HG02938 (cell line): ENCODE data around the gene ITPR3.

ENCODE experiments used
- ATAC-seq: cut with Tn5 transposase; IDR thresholded peaks from one replicate; pipeline ENCODE4 v1.9.1; 2021; ENCODE audit warnings: mild to moderate bottlenecking, moderate library complexity; ENCODE audit not compliant: unreplicated experiment

Gene ITPR3

DNA sequence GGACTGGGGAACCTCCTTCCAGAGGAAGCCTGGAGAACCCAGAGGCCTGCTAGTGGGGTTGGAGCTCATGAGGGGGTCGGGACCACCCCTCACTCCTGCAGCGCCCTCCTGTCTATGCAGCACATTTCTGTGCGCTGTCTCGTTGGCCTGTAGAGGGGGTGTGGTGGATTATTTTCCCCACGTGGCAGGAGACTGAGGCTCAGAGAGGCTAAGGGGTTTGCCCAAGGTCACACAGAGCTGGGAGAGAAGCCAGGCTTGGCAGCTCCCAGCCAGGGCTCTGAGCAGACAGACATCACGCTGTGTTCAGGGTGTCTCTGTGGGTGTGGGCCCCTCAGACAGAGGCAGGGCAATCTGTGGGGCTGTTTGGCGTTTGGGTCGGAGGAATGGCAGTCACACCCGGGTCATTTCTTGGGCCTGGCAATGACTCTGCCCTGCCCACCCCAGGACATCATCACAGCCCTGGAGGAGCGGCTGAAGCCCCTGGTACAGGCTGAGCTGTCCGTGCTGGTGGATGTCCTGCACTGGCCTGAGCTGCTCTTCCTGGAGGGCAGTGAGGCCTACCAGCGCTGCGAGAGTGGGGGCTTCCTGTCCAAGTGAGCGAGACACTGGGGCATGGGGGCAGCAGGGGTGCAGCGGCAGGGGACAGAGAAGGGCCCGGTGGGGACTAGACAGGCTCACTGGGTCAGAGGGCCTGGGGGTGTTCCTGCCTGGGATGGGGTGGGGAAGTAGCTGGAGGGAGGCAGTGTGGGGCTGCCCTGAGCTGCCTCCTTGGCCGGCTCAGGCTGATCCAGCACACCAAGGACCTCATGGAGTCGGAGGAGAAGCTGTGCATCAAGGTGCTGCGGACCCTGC lies 62.7 kb downstream of the ITPR3 start:
- ATAC-seq: no peak

DNA sequence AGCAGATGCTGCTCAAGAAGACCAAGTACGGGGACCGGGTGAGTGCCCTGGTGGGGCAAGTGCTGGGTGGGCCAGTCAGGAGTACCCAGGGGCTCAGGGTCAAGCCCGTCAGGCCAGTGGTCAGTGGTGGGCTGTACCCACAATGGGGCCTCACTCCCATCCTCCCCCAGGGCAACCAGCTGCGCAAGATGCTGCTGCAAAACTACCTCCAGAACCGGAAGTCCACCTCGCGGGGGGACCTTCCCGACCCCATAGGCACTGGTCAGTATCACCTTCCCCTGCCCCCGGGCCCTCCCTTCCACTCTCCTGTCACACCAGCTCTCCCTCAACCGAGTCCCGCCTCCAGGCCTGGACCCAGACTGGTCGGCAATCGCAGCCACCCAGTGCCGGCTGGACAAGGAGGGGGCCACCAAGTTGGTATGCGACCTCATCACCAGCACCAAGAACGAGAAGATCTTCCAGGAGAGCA lies 63.3 kb downstream of the ITPR3 start:
- ATAC-seq: no peak

DNA sequence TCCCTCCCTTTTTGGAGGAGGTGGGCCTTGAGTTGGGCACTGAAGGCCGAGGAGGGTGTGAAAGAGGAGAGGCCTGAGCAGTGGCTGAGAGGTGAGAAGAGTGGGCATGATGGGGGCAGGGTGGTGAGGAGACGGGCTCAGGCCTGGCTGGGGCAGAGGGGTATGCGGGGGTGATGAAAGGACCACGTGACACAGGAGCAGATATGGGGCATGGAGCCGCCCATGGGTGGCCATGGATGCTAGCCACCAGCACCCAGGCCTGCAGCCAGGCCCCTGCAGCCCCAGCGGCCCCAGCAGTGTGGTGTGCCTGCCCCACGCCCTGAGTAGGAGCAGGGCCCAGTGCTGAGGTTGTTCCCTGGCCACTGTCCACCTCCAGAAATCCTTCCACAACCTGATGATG lies 63.9 kb downstream of the ITPR3 start:
- ATAC-seq: no peak

DNA sequence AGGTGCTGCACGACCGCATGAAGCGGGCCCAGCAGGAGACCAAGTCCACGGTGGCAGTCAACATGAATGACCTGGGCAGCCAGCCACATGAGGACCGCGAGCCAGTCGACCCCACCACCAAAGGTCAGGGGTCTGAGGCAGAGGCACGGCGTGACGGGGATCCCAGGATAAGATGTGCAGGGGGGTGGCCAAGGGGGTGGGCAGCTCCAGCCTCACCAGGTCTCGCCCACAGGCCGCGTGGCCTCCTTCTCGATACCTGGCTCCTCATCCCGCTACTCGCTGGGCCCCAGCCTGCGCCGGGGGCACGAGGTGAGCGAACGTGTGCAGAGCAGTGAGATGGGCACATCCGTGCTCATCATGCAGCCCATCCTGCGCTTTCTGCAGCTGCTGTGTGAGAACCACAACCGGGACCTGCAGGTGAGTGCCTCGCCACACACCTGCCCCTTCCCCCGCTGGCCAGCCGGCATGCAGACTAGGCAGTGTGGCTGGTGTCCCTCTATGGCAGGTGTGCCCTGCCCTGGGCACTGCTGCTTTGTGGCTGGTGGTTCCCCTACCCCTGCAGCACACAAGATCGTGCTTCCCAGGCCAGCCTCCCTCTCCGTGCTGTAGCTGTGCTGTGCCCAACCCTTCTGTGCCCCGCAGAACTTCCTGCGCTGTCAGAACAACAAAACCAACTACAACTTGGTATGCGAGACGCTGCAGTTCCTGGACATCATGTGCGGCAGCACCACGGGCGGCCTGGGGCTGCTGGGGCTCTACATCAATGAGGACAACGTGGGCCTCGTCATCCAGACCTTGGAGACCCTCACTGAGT lies 64.5 kb downstream of the ITPR3 start:
- no peak for ATAC-seq

DNA sequence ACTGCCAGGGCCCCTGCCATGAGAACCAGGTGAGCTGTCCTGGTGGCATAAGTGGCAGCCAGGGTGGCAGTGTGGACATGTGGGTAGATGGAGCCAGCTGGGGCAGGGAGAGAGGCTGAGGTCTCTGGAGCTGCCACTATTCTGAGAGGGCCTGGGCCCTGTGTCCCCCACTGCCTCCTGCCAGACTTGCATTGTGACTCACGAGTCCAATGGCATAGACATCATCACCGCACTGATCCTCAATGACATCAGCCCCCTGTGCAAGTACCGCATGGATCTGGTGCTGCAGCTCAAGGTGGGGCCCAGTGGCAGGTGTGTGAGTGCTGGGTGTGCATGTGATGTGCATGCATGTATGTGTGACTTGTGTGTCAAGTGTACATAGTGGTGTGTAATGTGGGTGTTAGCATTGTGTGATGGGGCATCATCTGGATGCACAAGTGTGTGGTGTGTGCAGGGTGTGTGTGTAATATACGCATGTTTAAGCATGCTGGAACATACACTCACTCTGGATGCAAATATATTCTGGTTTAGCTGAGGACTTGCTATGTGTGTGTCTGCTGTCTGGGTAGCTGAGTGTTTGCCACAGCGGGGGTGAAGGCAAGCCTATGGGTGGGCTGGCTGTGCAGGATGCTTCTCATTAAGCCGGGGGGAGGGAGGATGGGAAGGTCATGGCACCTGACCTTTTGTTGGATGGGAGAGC lies 65.3 kb downstream of the ITPR3 start:
- no peak for ATAC-seq

DNA sequence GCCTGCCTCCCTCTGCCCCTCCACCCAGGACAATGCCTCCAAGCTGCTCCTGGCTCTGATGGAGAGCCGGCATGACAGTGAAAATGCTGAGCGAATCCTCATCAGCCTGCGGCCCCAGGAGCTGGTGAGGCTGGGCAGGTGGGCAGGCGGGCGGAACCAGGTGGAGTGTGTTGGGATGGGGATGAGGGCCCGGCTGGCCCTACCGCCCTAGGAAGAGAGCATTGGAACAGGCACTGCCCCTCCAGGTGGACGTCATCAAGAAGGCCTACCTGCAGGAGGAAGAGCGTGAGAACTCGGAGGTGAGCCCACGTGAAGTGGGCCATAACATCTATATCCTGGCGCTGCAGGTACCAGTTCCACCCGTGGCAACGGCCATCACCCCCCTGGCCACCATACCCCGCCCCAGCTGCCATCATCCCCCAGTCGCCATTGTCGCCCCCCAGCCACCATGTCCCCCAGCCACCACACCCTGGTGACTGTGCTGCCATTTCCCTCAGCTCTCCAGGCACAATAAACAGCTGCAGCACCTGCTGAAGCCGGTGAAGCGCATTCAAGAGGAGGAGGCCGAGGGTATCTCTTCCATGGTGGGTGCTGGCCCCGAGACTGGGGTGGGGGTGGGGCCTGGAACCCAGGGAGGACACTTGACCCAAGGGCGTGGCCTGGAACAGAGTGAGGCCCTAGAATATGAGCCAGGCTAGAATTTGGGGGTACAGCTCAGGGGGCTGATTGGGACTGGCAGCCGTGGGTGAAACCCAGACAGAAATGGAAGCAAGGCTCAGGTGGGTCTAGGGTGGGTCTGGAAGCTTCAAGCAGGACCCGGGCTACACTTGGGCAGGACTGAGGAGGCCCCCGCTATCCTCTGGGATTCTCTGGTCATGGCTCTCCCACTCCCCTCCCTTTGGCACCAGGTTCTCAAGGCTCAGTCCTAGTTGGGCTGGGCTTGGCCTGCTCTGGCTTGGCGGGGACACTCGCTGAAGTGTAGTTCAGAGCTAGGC lies 66.2 kb downstream of the ITPR3 start:
- ATAC-seq: no peak

DNA sequence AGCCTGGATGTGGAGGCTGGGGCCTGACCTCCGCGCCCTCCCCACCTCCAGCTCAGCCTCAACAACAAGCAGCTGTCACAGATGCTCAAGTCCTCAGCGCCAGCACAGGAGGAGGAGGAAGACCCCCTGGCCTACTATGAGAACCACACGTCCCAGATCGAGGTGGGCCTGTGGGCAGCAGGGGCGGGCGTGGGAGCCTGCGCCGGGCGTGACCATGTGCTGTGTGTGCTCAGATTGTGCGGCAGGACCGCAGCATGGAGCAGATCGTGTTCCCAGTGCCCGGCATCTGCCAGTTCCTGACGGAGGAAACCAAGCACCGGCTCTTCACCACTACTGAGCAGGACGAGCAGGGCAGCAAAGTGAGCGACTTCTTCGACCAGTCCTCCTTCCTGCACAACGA lies 66.9 kb downstream of the ITPR3 start:
- no peak for ATAC-seq

DNA sequence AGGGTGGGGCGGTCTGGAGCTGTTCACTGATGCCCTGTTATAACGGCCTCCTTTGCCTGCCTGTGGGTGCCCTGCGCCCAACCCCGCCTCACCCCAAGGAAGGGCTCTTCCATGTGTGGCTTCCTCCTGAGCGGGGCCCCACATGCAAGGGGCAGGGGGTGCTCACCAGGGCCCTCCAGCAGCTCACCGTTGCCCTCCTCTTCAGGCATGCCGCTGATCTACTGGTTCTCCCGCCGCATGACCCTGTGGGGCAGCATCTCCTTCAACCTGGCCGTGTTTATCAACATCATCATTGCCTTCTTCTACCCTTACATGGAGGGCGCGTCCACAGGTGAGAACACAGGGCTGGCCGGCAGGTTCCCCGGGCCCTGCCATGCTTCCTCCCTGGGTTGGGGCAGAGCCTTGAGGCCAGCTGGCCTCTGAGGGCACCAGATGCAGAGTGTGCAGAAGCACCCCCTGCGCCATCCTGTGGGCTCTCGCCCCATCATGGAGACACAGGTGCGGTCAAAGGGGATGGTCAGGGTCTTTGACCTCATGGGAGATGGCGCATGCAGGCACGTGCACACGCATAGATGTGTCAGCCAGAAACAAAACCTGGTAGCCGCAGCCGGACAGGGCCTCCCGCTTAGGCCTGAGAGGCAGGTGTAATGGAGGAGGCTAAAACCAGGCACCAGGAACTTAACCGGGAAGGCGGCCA lies 67.5 kb downstream of the ITPR3 start:
- no peak for ATAC-seq

DNA sequence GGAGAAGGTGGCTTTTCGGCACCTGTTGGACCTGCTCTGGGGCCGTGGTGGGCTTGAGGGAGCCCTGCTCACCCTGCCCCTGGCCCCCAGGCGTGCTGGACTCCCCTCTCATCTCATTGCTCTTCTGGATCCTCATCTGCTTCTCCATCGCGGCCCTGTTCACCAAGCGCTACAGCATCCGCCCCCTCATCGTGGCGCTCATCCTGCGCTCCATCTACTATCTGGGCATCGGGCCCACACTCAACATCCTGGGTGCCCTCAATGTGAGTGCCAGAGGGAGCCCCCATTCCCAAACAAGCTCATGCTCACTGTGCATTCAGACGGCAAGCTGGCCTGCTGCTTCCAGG lies 68.0 kb downstream of the ITPR3 start:
- ATAC-seq: no peak

DNA sequence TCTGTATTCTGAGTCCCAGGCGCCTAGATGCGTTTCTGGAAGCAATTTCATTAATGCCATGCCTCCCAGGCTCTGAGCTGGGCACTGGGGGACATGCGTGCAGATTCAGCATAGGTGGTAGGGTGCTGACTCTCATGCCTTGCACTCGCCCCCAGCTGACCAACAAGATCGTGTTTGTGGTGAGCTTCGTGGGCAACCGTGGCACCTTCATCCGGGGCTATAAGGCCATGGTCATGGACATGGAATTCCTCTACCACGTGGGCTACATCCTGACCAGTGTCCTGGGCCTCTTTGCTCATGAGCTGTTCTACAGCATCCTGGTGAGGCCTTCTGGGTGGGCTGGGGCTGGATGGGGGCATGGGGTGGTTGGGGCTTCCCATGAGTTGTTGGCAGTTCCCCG lies 68.8 kb downstream of the ITPR3 start:
- no peak for ATAC-seq

DNA sequence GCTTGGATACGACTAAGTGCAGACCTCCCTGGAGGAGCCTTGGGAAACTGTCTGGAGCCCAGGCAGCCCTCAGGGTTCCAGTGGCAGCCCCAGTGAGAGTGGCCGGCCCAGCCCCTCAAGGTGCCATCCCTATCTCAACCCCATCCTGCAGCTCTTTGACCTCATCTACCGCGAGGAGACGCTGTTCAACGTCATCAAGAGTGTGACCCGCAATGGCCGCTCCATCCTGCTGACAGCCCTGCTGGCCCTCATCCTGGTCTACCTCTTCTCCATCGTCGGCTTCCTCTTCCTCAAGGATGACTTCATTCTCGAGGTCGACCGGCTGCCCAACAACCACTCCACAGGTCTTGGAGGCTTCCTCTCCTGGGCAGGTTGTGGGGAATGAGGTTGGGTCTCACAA lies 69.6 kb downstream of the ITPR3 start:
- ATAC-seq: no peak

DNA sequence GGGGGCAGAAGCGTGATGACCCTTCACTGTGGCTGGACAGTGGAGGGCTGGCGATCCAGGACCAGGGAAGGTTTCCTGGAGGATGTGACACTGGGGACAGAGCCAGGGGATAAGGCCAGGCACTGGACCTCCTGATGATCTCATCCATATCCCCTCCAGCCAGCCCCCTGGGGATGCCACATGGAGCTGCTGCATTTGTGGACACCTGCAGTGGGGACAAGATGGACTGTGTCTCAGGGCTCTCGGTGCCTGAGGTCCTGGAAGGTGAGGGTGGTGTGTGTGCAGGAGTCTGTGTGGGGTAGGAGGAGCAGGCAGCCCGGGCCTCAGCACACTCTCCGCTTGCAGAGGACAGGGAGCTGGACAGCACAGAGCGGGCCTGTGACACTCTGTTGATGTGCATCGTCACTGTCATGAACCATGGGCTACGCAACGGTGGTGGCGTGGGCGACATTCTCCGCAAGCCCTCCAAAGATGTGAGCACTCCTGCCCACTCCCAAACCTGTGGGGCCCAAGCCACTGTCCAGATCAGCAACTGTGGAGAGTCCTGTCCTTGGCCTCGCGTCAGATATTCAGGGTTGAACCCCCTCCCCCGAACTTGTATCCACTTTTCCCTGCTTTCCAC lies 70.4 kb downstream of the ITPR3 start:
- ATAC-seq: no peak

DNA sequence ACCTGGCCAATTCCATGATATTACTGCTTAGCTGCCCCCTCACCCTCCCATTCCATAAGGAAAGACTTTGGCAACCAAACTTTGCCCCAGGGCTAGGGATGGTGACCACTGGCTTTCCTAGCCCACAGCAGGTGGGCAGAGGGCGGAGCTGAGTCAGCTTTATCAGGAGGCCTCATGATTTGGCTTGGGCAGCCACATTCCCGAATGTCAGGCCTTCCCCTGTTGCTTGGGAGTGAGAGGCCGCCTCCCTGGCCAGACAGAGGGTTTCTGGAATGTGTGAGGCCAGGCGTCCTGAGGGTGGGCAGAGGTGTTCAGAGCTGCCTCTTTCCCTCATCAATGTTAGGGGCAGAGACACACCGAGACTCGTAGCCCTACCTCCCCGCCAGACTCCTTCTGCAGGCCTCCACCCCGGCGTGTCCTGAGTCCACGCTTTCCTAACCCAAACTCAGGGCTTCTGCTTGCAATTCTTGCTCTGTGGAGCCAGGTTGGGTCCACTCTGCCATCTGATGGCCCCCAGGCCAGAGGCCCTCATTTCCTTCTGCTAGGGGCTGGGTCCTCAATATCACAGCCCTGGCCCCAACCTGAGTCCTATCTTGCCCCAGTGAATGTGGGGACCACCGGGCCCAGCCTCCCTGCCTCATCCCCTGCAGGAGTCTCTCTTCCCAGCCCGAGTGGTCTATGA lies 71.1 kb downstream of the ITPR3 start:
- ATAC-seq: no peak

DNA sequence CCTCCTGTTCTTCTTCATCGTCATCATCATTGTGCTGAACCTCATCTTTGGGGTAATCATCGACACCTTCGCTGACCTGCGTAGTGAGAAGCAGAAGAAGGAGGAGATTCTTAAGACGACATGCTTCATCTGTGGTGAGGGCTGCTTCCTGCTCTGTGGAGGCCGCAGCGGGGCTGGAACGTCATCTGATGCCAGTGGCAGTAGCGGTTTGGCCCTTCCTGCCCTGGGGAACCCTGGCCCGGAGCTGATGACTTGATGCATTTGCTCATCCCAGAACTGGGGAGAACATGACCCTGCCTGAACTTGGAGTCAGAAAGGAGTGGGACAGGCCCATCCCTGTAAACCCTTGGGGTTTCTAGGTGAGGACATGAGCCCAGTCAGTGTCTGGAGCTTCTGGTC lies 71.6 kb downstream of the ITPR3 start:
- no peak for ATAC-seq

DNA sequence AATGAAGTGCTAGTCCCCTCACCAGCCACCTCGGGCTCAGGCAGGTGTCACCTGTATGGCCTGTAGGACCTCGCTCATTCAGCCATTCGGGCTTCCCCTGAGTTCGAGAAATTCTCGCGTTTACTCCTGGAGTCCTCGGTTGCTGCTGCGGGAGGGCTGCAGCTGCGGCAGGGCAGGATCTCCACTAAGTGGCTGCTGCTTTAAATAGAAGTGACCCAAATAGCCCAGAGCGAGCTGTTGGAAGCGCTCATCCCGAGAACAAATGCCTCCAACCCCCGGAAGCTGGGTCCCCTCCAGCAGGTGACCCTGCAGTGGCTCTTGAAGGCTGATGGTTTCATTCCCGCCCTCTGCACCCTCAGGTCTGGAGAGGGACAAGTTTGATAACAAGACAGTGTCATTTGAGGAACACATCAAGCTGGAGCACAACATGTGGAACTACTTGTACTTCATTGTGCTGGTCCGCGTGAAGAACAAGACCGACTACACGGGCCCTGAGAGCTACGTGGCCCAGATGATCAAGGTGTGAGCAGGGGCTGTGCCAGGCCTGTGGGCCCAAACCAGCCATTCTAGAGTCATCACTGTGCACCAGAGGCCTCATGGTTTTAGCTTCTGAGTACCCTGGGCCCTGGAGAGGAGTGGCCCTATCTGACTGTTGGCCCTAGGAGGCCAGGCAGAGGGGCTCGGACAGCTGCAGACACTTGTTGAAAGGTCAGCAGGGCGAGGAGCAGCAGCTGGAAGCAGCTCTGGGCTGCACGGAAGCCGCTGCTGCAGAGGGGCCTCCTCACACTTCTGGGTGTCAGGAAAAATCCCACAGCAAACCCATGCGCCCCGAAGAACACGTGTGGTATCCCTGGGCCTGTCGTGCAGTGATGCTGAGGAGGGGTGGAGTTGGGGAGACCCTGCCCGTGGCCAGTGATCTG lies 72.3 kb downstream of the ITPR3 start:
- ATAC-seq: no peak

DNA sequence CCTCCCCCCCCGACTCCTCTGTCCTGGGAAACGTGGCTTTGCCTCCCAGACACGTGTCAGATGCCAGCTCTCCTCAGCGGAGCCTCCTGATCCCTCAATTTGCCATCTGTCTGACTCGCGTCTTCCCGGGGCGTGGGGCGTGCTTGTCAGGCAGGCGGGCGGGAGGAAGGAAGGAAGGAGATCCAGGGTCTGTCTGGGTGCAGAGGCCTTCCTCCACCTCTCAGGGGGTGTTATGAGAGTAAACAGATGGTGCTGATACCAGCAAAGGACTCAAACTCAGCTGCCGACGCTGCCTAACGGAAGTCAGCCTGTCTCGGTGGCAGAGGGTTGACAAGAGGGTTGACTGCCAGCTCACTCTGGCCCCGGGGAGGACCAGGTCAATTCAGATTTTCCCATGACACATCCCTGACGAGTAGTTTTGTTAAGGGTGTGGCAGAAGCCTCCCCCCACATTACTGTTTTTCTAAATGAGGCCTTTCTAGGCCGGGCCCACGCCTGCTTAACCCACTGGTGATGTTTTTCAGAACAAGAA lies 73.3 kb downstream of the ITPR3 start:
- no peak for ATAC-seq

DNA sequence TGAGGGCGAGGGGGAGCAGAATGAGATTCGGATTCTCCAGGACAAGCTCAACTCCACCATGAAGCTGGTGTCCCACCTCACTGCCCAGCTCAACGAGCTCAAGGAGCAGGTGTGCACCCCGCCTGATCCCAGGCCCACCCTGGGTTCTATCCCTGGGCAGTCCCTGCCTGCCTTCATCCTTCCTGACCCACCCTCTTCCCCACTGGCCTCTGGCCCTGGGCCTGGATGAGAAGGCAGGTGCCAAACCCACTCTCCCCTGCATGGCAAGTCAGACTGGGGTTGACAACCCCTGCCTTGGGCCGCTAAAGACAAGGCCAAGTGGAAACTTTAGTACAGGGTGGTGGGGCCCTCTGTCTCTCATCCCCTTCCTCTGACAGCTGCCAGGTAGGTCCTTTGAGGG lies 73.9 kb downstream of the ITPR3 start:
- ATAC-seq: no peak
